HL-60 (cell line): ENCODE results near the gene FRMPD4.

ENCODE experiments used
- DNase-seq, 2 experiments: peaks; one replicate each; pipeline ENCODE4 v3.0.0-alpha.2; 2010 to 2020; ENCODE audit warnings: low read depth in 1 of 2, low spot score in 1 of 2
- H3K27ac ChIP-seq: fragments of 250-450 bp; sonication (Bioruptor Pico); replicated peaks from 2 replicates; pipeline ENCODE4 v1.5.1; 2020; ENCODE audit warnings: mild to moderate bottlenecking, moderate library complexity
- H3K27me3 ChIP-seq: fragments of 250-450 bp; sonication (Bioruptor Pico); 2 replicates; pipeline ENCODE4 v1.5.1; 2021; ENCODE audit warnings: mild to moderate bottlenecking, moderate library complexity; ENCODE audit not compliant: insufficient read depth, poor library complexity, severe bottlenecking
- H3K4me3 ChIP-seq: replicated peaks from 2 replicates; pipeline ENCODE4 v1.5.1; 2011; ENCODE audit warnings: mild to moderate bottlenecking, control low read depth, low read length; ENCODE audit not compliant: insufficient read depth
- CTCF ChIP-seq: IDR thresholded peaks from one replicate; pipeline ENCODE4 v1.5.1; 2011; ENCODE audit warnings: low read length, control low read depth, inconsistent platforms; ENCODE audit not compliant: insufficient read depth
- GABPA ChIP-seq: IDR thresholded peaks from 2 replicates; pipeline ENCODE4 v1.6.1; 2012; ENCODE audit warnings: low read depth
- POLR2AphosphoS5 ChIP-seq: IDR thresholded peaks from 2 replicates; pipeline ENCODE4 v1.6.1; 2012; ENCODE audit warnings: low read depth
- REST ChIP-seq: IDR thresholded peaks from 2 replicates; pipeline ENCODE4 v1.6.1; 2012; ENCODE audit warnings: low read depth; ENCODE audit not compliant: insufficient replicate concordance
- SPI1 ChIP-seq: IDR thresholded peaks from 2 replicates; pipeline ENCODE4 v1.6.1; 2012; ENCODE audit warnings: low read depth, mild to moderate bottlenecking, borderline replicate concordance

The FRMPD4 gene

GRCh38 chrX:12367254-12367653 is 229.0 kb downstream of the FRMPD4 start:
- TF ChIP-seq REST: no peak
- TF ChIP-seq SPI1: no peak
- no peak for TF ChIP-seq CTCF
- no peak for TF ChIP-seq GABPA
- TF ChIP-seq POLR2AphosphoS5: no peak
- Histone ChIP-seq H3K4me3 (no peak overlapping the region), H3K27ac (no peak overlapping the region), H3K27me3 (no peaks in the 10 kb centered on the region)
- no peak for DNase-seq

- TF ChIP-seq SPI1 (no peak), REST (no peak), GABPA (no peak), POLR2AphosphoS5 (no peak), CTCF (no peak)
- Histone ChIP-seq H3K4me3 (no peak overlapping the region), H3K27ac (no peak overlapping the region), H3K27me3 (no peaks in the 10 kb centered on the region)
- no peak for DNase-seq
Observed at GRCh38 chrX:12370497-12370986, 232.3 kb downstream of the FRMPD4 start.

- TF ChIP-seq POLR2AphosphoS5 (no peak), SPI1 (no peak), CTCF (no peak), GABPA (no peak), REST (no peak)
- Histone ChIP-seq H3K27me3 (no peaks in the 10 kb centered on the region), H3K4me3 (no peak overlapping the region), H3K27ac (no peak overlapping the region)
- DNase-seq: no peak
Observed at GRCh38 chrX:12372111-12372510, 233.8 kb downstream of the FRMPD4 start.
